ENCODE measurements around the gene TMEM213.

The TMEM213 gene

GRCh38 chr7:138878856-138879255 is 81.1 kb downstream of the TMEM213 start:
- no peak for DNase-seq

- DNase-seq: no peak
Measured at GRCh38 chr7:138879356-138879755, 81.6 kb downstream of the TMEM213 start.

- DNase-seq: no peak
Measured at GRCh38 chr7:138880881-138881578, 83.2 kb downstream of the TMEM213 start.

- DNase-seq: no peak
Measured at GRCh38 chr7:138881579-138882188, 83.9 kb downstream of the TMEM213 start.

GRCh38 chr7:138882249-138882648 is 84.5 kb downstream of the TMEM213 start:
- DNase-seq: peak; percentile 22

GRCh38 chr7:138885383-138886147 is 87.8 kb downstream of the TMEM213 start:
- no peak for DNase-seq

GRCh38 chr7:138886501-138886917 is 88.7 kb downstream of the TMEM213 start:
- peak; percentile 64 for DNase-seq

- DNase-seq: no peak
Measured at GRCh38 chr7:138887085-138887710, 89.4 kb downstream of the TMEM213 start.

All from stimulated activated CD4-positive, alpha-beta T cell treated with anti-CD3 and anti-CD28 coated beads, Interleukin-4, amount 100 ng/mL, for 24 hours (primary cell).